Right cardiac atrium (tissue), 5 donors: ENCODE measurements around the gene UNC79. TPM values are rescaled to one million over a fixed set of nuclear protein-coding genes. Genes with fewer than 3 reads are reported as not detected.
A peak's percentile ranks its signal among the peaks of the same experiment; 100 is the strongest.

Experiments
- ATAC-seq, 2 donors: fragments of 200-7000 bp; cut with Tn5 transposase; one replicate each; pipeline versions ENCODE4 v1.8.0 to v1.9.1; 2020; ENCODE audit warnings: moderate library complexity in 2 of 2, mild to moderate bottlenecking in 1 of 2
- DNase-seq, 3 donors: peaks; one replicate each; pipeline ENCODE4 v3.0.0-alpha.2; 2020
- H3K27ac ChIP-seq: one replicate; pipeline ENCODE4 v1.5.1; 2013; ENCODE audit warnings: mild to moderate bottlenecking, low read length, control low read depth, moderate library complexity
- H3K27me3 ChIP-seq: one replicate; pipeline ENCODE4 v1.6.1; 2013; ENCODE audit not compliant: control insufficient read depth, insufficient read depth
- H3K4me1 ChIP-seq: one replicate; pipeline ENCODE4 v1.6.1; 2013; ENCODE audit warnings: low read length; ENCODE audit not compliant: control insufficient read depth, insufficient read depth
- H3K4me3 ChIP-seq: one replicate; pipeline ENCODE4 v1.5.1; 2013; ENCODE audit warnings: low read length, control low read depth
- H3K9me3 ChIP-seq: one replicate; pipeline ENCODE4 v1.6.1; 2013; ENCODE audit warnings: low read length; ENCODE audit not compliant: control insufficient read depth
- WGBS: extraction: QIAGEN DNeasy Blood & Tissue Kit; methylation state at CpG from one replicate; pipeline ENCODE4 v1.1.7; 2013; 5-methylcytosine and 5-hydroxymethylcytosine counted together
- intact Hi-C, 4 donors: fragments of 100-400 bp; cut with DNase I; formaldehyde crosslinking; loops; one replicate each; pipeline versions ENCODE4 v1.11.0 to v1.14.0; 2022 to 2023
- polyA plus RNA-seq: library from polyadenylated mRNA; stranded (reverse); fragments of 200-250 nt; gene quantifications from one replicate; pipeline ENCODE4 v1.2.3, GENCODE V29; 2013
- total RNA-seq, 4 donors: library from RNA; stranded (reverse); fragmentation: NEBNext Ultra II Directional; extraction: Animal tissue kit (Norgen Biotek cat#: 25700); gene quantifications; one replicate each; pipeline ENCODE4 v1.2.1, GENCODE V29; 2021
- donor health status: healthy with polysubstance abuse.
- donor health status: DM: no; HTN: yes; CAD: no.
- donor health status: DM: no; HTN: no; CAD: no.
- donor health status: DM: no; HTN: yes; CAD: no; lungs with severe emphysema.
- donor health status: DM: yes; HTN: yes; CAD: no.

UNC79 gene
- total and polyA plus RNA-seq, 5 donors: 0.16 to 0.40 (median 0.22) TPM

DNA sequence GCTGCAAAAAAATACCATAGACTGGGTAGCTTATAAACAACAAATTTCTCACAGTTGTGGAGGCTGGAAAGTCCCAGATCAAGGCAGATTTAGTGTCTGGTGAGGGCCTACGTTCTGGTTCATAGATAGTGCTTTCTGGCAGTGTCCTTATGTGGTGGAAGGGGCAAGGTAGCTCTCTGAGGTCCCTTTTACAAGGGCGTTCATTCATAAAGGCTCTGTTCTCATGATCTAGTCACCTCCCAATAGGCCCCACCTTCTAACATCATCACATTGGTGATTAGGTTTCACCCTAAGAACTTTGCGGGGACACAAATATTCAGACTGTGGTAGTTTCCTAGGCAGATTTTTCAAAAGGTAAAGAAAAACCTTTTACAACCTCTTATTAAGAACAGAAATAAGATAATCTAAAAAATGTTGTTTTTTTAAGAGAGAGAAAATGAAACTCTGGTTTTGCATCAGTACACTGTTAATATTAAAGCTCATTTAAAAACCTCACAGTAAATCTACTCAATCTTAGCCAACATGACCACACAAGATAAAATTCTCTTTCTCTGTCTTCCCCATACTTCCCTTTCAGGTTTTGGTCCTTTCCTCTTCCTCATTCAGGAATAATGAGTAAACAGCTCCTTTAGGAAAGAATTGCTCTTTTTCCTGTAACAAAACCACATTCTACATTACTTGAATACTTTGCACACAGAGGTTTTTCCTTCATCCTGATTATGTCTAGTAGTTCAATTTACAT, 117.5 kb downstream of the UNC79 start:
- 72% methylated on average over 3 of the region's 3 CpGs for WGBS
- Histone ChIP-seq H3K4me3 (no peak overlapping the region), H3K9me3 (no peaks in the 10 kb centered on the region), H3K4me1 (no peaks in the 10 kb centered on the region), H3K27me3 (no peaks in the 10 kb centered on the region), H3K27ac (no peak overlapping the region)
- ATAC-seq (no peak), DNase-seq (no peak)
- intact Hi-C loops: no loop called here

DNA sequence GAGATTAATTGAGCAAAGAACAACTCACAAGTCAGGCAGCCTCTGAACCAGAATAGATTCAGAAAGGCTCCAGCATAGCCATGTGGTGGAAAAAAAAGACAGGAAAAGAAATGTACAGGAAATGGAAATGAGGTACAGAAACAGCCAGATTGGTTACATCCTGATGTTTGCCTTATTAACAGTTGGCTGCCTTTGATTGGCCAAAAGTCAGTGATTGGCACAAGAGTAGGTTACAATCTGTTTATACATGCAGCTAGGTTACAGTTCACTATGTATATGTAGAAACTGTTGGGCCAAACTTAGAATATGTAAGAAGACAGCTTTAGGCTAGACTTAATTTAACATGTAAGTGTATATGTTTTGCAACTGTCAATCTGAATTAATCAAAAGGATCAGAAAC, 118.9 kb downstream of the UNC79 start:
- Histone ChIP-seq H3K4me1 (no peaks in the 10 kb centered on the region), H3K27ac (no peak overlapping the region), H3K9me3 (no peaks in the 10 kb centered on the region), H3K27me3 (no peaks in the 10 kb centered on the region), H3K4me3 (no peak overlapping the region)
- DNase-seq: no peak
- ATAC-seq: no peak
- intact Hi-C loops: no loop called here

DNA sequence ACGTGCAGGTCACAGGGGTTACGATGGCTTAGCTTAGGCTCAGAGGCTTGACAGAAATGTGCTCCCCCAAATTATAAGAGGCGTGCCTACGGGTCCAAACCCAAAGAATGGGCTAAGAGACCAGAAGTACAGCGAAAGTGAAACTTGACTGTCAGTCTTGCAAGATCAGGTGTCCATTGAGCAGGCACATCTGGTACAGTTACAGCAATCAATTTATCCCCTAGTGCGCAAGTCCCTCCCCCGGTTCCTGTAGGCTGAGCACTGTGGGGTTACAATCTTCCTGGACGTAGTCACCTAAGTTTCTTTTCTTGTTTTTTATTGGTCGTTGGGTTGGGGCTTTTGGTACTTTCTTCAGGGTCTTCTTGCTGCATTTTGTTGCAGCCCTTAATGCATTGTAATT, 134.2 kb downstream of the UNC79 start:
- WGBS: 69% methylated on average over 9 of the region's 9 CpGs
- Histone ChIP-seq H3K4me1 (no peaks in the 10 kb centered on the region), H3K4me3 (no peak overlapping the region), H3K9me3 (no peaks in the 10 kb centered on the region), H3K27me3 (no peaks in the 10 kb centered on the region), H3K27ac (no peak overlapping the region)
- DNase-seq (no peak), ATAC-seq (no peak)
- intact Hi-C loops: no loop called here

DNA sequence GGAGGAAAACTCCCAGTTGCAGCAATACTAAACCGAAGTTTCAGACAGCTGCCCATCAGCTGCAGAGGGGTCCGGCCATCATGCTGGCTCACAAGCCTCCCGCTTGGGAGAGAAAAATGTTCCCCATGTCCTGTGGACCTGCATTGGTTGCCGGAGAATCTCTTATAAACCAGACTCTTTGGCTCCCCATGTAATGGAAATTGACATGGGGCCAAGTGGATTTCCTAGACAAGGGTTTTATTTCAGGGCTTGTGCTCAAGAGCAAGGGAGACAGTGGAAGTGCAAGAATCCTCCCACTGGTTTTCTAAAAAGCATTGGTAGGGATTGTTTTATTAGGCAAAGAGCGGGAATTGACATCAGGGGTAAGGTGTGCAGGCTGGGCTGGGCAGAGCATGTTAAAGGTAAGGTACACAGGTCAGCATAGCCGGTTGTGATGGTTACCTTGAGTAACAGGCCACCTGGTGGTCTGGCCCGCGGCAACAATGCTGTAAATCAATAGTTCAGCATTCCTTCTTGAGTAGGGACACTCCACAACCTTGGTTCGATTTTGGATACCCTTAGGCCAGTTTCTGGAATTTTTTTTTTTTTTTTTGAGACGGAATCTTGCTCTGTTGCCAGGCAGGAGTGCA, 135.4 kb downstream of the UNC79 start:
- Histone ChIP-seq H3K4me1 (no peaks in the 10 kb centered on the region), H3K27ac (no peak overlapping the region), H3K27me3 (no peaks in the 10 kb centered on the region), H3K4me3 (no peak overlapping the region), H3K9me3 (no peaks in the 10 kb centered on the region)
- intact Hi-C loops: no loop called here
- ATAC-seq: no peak
- DNase-seq: no peak
- 71% methylated on average over 10 of the region's 10 CpGs for WGBS

DNA sequence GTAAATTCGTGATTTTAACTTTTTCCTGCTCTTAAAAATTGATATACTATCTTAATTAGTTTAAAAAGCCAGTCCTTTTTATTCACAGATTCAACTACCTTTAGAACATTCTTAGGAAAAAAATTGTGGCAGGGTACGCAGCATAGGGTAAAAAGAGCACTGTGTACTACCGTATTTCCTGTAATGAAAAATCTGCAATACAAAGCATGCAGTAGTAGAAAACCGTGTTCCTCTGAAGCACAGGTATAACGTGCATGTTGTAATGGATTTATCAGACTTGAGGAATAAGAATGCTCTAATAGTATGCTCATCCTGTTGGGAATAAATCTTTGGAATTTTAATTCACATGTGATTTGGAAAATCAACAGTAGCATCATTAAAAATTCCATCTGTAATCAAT, 140.5 kb downstream of the UNC79 start:
- Histone ChIP-seq H3K27ac (no peak overlapping the region), H3K9me3 (no peaks in the 10 kb centered on the region), H3K27me3 (no peaks in the 10 kb centered on the region), H3K4me3 (no peak overlapping the region), H3K4me1 (no peaks in the 10 kb centered on the region)
- ATAC-seq (no peak), DNase-seq (no peak)
- intact Hi-C loops: no loop called here
- WGBS: 75% methylated on average over 5 of the region's 5 CpGs

DNA sequence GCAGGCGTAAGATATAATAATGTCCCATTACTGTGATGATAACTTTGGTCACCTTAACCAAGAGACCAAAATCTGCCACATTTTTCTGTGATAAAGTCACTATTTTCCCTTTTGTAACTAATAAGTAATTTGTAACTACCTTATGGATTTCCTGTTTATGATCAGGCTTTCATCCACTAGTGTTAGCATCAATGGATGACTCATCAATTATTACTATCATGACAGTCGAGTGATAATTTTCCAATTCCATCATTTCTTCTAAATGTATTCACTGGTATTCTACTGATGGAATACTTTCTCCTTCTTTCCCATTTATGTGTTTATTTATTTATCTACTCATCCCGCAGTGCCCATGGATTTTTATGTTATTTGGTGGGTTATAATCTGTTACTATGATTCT, 148.4 kb downstream of the UNC79 start:
- no peak overlapping the region for H3K27ac ChIP-seq
- no peaks in the 10 kb centered on the region for H3K9me3 ChIP-seq
- 76% methylated on average over 3 of the region's 3 CpGs for WGBS
- H3K4me3 ChIP-seq: no peak overlapping the region
- intact Hi-C loops: no loop called here
- ATAC-seq (no peak), DNase-seq (no peak)
- H3K4me1 ChIP-seq: no peaks in the 10 kb centered on the region
- H3K27me3 ChIP-seq: no peaks in the 10 kb centered on the region

DNA sequence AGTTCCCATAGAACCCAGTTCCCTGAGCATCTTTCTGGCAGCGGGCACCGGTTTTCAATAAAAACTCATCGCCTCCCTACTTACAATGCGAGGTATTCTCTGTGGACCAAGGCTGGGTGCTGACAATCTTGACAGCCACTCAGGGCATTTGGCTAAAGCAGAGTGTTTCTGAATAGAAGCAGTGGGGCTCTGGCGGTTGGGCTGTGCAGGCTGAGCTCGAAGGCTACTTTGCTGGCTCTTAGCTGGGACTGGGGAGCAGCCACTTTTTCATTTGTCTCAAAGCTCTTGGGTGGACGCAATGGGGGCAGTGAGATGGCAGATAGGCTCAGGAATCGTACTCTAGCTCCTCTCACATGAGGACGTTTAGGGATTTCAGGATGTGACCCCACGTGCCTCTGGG, 151.8 kb downstream of the UNC79 start:
- Histone ChIP-seq H3K27ac (no peak overlapping the region), H3K4me1 (no peaks in the 10 kb centered on the region), H3K27me3 (peaks cover 2% of the 10 kb centered on the region), H3K9me3 (no peaks in the 10 kb centered on the region), H3K4me3 (no peak overlapping the region)
- intact Hi-C loops: no loop called here
- ATAC-seq (peak in 1 of 2 donors; percentile 64), DNase-seq (no peak)
- 61% methylated on average over 10 of the region's 10 CpGs for WGBS

DNA sequence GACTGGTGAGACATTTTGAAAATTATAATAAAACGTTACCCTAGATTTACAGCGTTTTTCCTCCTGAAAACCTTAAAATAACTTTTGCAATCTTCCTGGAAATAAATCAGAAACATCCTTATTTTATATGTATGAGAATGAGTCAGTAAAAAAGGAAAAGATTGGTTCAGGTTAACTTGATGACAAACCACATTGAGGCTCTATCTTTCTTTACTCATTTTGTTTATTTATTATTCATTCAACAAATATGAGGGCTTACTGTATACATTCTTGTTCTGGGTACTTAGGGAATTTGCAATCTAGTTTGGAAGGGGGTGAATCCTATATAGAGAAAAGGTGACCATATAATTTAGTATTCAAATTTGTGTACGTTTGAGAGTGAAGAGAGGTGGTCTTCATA, 156.6 kb downstream of the UNC79 start:
- no peak for DNase-seq
- H3K27ac ChIP-seq: no peak overlapping the region
- H3K4me3 ChIP-seq: no peak overlapping the region
- peaks cover 2% of the 10 kb centered on the region for H3K27me3 ChIP-seq
- ATAC-seq: no peak
- no peaks in the 10 kb centered on the region for H3K4me1 ChIP-seq
- no peaks in the 10 kb centered on the region for H3K9me3 ChIP-seq
- 80% methylated on average over 3 of the region's 3 CpGs for WGBS
- intact Hi-C loops: no loop called here

DNA sequence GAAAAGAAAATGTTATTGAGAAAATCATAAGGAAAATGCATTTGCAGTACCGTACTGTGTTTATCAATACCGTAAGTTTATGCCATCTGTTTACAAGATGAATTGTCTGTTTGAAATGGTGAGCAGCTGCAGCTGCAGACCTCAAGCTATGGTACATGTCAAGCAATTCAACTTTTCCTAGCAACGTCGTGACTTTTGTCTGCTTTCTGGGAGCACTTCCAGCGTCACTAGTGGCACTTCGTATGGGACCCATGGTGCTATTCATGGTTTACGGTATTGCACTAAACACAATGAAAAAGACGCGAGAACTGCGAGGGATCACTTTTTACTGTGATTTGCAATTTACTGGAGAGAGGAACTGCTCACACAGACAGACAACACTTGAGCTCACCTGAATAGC, 160.8 kb downstream of the UNC79 start:
- WGBS: 86% methylated on average over 10 of the region's 10 CpGs
- intact Hi-C loops: no loop called here
- ATAC-seq: no peak

DNA sequence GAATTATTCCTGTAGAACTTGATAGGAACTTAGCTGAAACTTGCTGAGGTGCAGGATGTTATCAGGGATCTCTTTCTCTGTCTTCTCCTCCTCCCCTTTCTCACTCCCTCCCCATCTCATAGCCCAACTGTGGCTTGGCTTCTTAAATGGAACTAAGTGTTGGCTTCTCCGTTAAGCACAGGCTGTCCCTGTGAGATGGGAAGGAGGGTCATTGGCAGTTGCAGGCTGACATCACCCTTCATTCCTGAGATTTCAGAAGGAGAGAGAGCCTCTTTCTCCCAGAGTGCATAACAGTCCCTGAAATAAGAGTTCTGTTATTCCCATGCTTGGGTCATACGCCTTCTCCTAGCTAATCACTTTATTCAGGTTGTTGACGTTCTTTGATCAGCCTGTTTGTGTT, 162.0 kb downstream of the UNC79 start:
- intact Hi-C loops: no loop called here
- Histone ChIP-seq H3K27me3 (no peaks in the 10 kb centered on the region), H3K27ac (no peak overlapping the region), H3K4me1 (peaks cover 2% of the 10 kb centered on the region), H3K4me3 (no peak overlapping the region), H3K9me3 (no peaks in the 10 kb centered on the region)
- ATAC-seq (no peak), DNase-seq (no peak)
- 24% methylated on average over 3 of the region's 3 CpGs for WGBS

More for the DNA sequence above, 160.8 kb downstream of the UNC79 start:
- Histone ChIP-seq H3K9me3 (no peaks in the 10 kb centered on the region), H3K4me1 (no peaks in the 10 kb centered on the region), H3K4me3 (no peak overlapping the region), H3K27me3 (no peaks in the 10 kb centered on the region), H3K27ac (no peak overlapping the region)
- no peak for DNase-seq

DNA sequence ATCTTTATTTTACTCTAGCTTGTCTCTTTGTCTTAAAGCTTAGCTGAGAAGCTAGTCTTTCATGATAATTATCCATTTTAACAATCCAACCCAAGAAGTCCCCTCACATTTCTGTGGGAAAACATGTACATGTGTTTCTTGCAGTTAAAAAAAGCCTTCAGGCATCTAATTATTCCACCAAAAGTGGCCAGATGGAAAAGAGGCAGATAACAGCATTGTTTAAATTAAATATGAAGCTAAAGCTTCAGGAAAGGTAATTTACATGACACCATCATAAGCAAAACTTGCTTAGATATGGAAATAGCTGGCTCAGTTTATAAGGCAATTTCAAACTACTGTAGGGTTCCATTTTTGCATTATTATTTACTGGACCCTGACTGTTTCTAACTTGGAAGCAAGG, 175.4 kb downstream of the UNC79 start:
- H3K27me3 ChIP-seq: no peaks in the 10 kb centered on the region
- no peak for ATAC-seq
- no peak overlapping the region for H3K4me3 ChIP-seq
- intact Hi-C loops: no loop called here
- H3K9me3 ChIP-seq: no peaks in the 10 kb centered on the region
- no peak overlapping the region for H3K27ac ChIP-seq
- no peak for DNase-seq
- H3K4me1 ChIP-seq: no peaks in the 10 kb centered on the region
